PFSK-1 (cell line): ENCODE data around the gene KRT80.

Experiments
- FOXP2 ChIP-seq: optimal IDR thresholded peaks from 2 replicates; pipeline ENCODE3; 2011; ENCODE audit warnings: borderline replicate concordance, control low read depth, inconsistent platforms; ENCODE audit not compliant: insufficient read depth; ENCODE audit errors: extremely low read length, extremely low read depth
- POLR2AphosphoS5 ChIP-seq: IDR thresholded peaks from 2 replicates; pipeline ENCODE4 v1.6.1; 2012; ENCODE audit warnings: low read depth, mild to moderate bottlenecking, control low read depth, low read length, moderate library complexity
- REST ChIP-seq, 2 experiments: IDR thresholded peaks; 2 replicates each; pipeline versions ENCODE4 v1.6.1 to v1.8.0; 2011 to 2012; ENCODE audit warnings: low read depth in 2 of 2, low read length in 2 of 2, control low read depth in 1 of 2, inconsistent platforms in 1 of 2, mild to moderate bottlenecking in 1 of 2, moderate library complexity in 1 of 2; ENCODE audit not compliant: insufficient read depth in 1 of 2
- SIN3A ChIP-seq: IDR thresholded peaks from 2 replicates; pipeline ENCODE4 v1.6.1; 2012; ENCODE audit warnings: mild to moderate bottlenecking, low read length, moderate library complexity, borderline replicate concordance; ENCODE audit not compliant: insufficient read depth
- TAF1 ChIP-seq: IDR thresholded peaks from 2 replicates; pipeline ENCODE4 v1.6.1; 2012; ENCODE audit warnings: low read length, control low read depth, borderline replicate concordance; ENCODE audit not compliant: insufficient read depth

Gene KRT80

GRCh38 chr12:52156311-52156710 is 35.5 kb downstream of the KRT80 start:
- no peak for TF ChIP-seq REST (IDR thresholded peaks at IDR 0.05; ENCODE audit: insufficient read depth in 1 of 2, low read depth in 2 of 2, low read length in 2 of 2)
- no peak for TF ChIP-seq FOXP2
- TF ChIP-seq TAF1, result no peak
- TF ChIP-seq POLR2AphosphoS5, result no peak
- TF ChIP-seq SIN3A, result no peak

GRCh38 chr12:52155048-52155868 is 36.6 kb downstream of the KRT80 start:
- no peak for TF ChIP-seq POLR2AphosphoS5
- TF ChIP-seq FOXP2, result no peak
- no peak for TF ChIP-seq SIN3A
- TF ChIP-seq TAF1, result no peak
- TF ChIP-seq REST (IDR thresholded peaks at IDR 0.05; ENCODE audit: insufficient read depth in 1 of 2, low read depth in 2 of 2, low read length in 2 of 2), result no peak

- TF ChIP-seq REST (IDR thresholded peaks at IDR 0.05; ENCODE audit: insufficient read depth in 1 of 2, low read depth in 2 of 2, low read length in 2 of 2), result no peak
- TF ChIP-seq TAF1, result no peak
Measured at GRCh38 chr12:52152905-52153317, 38.9 kb downstream of the KRT80 start.

- TF ChIP-seq POLR2AphosphoS5 (no peak), TAF1 (no peak), SIN3A (no peak), FOXP2 (no peak), REST (IDR thresholded peaks at IDR 0.05; ENCODE audit: insufficient read depth in 1 of 2, low read depth in 2 of 2, low read length in 2 of 2) (no peak)
Measured at GRCh38 chr12:52151837-52152783, 39.7 kb downstream of the KRT80 start.
